GM12864 (cell line): ENCODE results near the gene PDZD2.

Experiments used
- DNase-seq: peaks from one replicate; pipeline ENCODE4 v3.0.0-alpha.2; 2011; ENCODE audit warnings: low read depth
- H3K4me3 ChIP-seq: 2 replicates; pipeline ENCODE4 v1.5.1; 2011; ENCODE audit warnings: mild to moderate bottlenecking, low read depth, low read length, control low read depth
- TF ChIP-seq, protein P1 (sequence below): IDR thresholded peaks from 2 replicates; pipeline ENCODE4 v1.5.1; 2011; ENCODE audit warnings: low read depth, mild to moderate bottlenecking, moderate library complexity, low read length, control low read depth, inconsistent platforms; ENCODE audit errors: missing control alignments

The PDZD2 gene

DNA sequence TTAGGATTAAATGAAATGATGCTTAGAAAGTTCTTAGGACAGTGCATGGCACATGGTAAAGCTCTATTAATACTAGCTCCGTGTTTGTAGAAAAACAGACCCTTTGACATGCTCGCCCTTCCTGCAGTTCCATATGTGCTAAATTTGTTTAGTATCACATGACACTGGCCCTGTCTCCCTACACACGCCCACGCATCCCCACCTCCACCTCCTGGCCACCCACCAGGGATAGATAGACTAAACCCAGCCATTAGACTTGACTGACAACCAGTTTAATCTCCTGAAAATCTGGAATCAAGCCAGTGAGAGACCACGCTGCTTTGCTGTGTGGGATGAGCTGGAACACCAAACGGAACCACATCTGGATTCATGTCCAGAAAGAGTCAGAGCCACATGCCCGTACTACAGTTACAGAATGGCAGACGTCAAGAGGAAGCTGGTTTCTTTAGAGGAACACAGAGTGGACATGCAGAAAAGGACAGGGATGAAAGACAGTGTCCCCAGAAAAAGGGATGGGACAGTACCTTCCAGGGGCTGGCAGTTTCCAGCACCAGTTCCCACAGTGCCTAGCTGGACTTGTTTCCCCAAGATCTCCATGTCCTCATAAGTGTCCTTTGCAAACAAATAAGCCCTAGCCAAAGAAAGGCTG lies 186.1 kb downstream of the PDZD2 start:
- no peak for DNase-seq
- H3K4me3 ChIP-seq: no peak overlapping the region
- TF ChIP-seq, protein P1, sequence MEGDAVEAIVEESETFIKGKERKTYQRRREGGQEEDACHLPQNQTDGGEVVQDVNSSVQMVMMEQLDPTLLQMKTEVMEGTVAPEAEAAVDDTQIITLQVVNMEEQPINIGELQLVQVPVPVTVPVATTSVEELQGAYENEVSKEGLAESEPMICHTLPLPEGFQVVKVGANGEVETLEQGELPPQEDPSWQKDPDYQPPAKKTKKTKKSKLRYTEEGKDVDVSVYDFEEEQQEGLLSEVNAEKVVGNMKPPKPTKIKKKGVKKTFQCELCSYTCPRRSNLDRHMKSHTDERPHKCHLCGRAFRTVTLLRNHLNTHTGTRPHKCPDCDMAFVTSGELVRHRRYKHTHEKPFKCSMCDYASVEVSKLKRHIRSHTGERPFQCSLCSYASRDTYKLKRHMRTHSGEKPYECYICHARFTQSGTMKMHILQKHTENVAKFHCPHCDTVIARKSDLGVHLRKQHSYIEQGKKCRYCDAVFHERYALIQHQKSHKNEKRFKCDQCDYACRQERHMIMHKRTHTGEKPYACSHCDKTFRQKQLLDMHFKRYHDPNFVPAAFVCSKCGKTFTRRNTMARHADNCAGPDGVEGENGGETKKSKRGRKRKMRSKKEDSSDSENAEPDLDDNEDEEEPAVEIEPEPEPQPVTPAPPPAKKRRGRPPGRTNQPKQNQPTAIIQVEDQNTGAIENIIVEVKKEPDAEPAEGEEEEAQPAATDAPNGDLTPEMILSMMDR: no peak

DNA sequence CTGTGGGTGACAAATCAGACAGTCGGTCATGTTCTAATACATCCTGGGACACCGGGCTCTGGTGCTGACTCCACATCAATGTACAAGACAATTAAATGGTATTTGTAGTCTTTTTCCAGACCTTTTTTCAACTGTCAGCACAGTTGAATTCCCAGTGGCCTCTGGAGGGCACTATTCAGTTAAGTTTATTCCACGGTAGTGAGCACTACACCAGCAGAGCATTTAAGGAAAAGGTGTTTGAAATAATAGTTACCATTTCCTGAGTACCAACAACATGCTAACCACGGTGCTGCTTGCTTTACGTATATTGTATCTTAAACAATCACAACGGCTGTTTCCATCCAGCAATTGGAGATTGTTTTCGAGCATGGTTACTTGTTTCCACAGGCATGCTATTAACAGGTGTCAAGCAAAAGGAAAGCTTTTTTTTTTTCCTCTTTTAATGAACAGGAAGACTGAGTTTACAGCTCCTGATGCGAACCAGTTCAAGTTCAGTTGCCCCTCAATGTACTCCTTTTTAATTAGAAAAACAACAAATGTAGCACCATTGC lies 186.7 kb downstream of the PDZD2 start:
- H3K4me3 ChIP-seq: no peak overlapping the region
- TF ChIP-seq, protein P1: peak; percentile 52
- DNase-seq: no peak

DNA sequence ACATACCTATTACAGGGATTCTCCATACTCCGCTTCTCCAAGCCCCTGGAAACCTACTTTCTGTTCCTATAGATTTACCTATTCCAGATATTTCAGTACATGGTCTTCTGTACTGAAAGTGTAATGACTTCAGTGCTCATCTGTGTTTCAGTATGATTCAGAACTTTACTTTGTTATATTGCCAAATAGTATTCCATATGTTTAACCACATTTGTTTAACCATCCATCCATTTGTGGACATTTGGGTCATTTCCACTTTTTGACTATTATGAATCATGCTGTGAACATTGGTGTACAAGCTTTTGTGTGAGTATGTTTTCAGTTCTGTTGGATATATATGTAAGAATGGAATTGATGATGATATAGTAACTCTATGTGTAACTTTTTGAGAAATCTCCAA lies 188.9 kb downstream of the PDZD2 start:
- H3K4me3 ChIP-seq: no peak overlapping the region
- TF ChIP-seq, protein P1: no peak
- DNase-seq: no peak

DNA sequence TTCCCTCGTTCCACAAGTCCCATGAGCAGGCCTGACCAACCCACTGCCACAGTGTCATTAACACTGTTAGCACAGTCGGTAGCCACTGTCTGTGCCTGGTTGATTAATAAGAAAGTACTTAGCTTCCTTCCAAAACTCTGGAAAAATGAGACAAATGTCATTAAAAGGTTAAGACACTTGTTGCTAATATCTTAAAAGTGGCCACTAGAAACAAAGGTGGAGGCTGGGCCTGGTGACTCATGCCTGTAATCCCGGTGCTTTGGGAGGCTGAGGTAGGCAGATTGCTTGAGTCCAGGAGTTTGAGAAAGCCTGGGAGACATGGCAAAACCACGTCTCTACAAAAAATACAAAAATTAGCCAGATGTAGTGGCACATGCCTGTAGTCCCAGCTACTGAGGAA lies 194.0 kb downstream of the PDZD2 start:
- no peak for DNase-seq
- TF ChIP-seq, protein P1: no peak
- H3K4me3 ChIP-seq: no peak overlapping the region

DNA sequence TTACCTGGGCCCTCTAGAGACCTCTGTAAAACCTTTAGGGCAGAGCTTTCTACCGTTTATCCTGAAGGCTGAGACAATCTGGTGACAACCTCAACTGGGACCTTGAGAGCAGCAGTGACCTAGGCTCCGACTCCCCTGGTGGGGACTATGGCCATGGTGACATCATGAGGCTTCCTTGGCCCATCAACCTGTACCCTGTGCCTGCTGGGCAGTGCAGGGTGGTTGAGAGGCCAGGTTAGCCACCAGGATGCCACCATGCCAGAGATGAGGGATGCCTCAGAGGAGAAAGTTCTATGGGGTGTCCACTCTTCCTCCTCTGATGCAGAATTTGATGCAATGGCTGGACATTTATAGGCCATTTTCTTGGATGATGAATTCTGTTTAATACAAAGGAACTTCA lies 194.8 kb downstream of the PDZD2 start:
- TF ChIP-seq, protein P1: no peak
- no peak for DNase-seq
- H3K4me3 ChIP-seq: no peak overlapping the region

DNA sequence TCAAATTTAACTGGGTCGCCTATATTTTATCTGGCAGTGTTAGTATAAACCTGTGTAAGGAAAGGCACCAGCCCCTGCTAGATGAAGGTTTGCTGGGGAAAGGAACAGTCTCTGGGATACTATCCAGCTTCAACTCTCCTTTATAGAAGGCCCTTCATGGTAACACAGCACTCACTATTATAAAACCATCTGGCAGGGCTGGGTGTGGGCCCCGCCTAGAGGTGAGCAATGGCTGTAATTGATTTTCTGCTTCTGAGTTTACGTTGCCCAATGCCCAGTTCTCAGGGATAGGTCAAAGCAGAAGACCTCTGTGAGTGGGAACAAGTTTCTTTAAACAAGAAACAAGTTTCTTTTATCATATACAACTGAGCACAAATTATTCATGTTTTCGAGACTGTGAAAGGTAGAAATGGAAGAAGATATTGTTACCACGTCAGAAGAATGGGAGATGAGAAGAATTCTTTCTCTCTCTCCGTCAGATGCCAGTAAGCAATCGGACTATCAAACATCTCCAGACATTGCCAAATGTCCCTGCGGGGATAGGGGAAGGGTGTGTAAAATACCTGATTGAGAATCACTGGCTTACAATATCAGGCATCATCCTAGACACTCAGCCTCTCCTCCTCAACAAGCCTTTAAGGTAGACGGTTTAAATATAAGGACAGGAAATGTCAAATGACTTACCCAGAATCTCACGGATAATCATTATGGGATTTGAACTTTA lies 205.9 kb downstream of the PDZD2 start:
- TF ChIP-seq, protein P1: no peak
- DNase-seq: no peak
- no peak overlapping the region for H3K4me3 ChIP-seq
